ENCODE data around the gene ARSG. TPM values are rescaled to one million over a fixed set of nuclear protein-coding genes. Genes with fewer than 3 reads are reported as not detected.

The ARSG gene
- polyA plus RNA-seq, 1 donor (not counting 4 experiments of a cell fraction or from before 2014, with no cell fraction given): 0.41 TPM

DNA sequence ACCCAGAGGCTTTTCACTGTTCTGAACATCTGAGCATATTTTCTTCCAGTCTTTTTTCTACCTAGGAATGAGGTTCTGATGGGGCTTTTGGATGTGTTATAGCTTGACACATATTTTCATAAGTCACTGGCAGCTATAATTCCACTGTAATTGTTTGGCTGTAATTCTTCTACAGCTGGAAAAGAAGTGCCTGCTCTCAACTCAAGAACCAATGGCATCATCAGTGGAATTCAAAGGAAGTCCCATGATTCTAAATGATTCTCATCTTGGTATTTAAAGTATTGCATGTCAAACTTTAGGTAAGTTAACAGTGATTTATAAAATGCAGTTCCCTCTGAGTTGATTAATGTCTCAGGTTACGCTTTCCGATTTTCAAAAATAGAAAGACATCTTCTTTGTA, 149.2 kb downstream of the ARSG start:
- peaks cover 0 to 21% of the 10 kb centered on the region in 2 experiments for H3K36me3 ChIP-seq (ENCODE audit: control insufficient read depth in 2 of 2, extremely low read depth in 1 of 2, insufficient read depth in 2 of 2, low read length in 2 of 2)
- no peak overlapping the region for H2AFZ ChIP-seq (ENCODE audit: control insufficient read depth, low read length)
- no peaks in the 10 kb centered on the region for H3K79me2 ChIP-seq (ENCODE audit: control insufficient read depth, insufficient read depth, low read length)
- H3K4me2 ChIP-seq (ENCODE audit: control insufficient read depth, extremely low read depth, insufficient read depth, low read depth, low read length): no peak overlapping the region
- no peaks in the 10 kb centered on the region for H3K9me3 ChIP-seq (ENCODE audit: control insufficient read depth, low read depth, low read length)
- TF ChIP-seq, protein P1, sequence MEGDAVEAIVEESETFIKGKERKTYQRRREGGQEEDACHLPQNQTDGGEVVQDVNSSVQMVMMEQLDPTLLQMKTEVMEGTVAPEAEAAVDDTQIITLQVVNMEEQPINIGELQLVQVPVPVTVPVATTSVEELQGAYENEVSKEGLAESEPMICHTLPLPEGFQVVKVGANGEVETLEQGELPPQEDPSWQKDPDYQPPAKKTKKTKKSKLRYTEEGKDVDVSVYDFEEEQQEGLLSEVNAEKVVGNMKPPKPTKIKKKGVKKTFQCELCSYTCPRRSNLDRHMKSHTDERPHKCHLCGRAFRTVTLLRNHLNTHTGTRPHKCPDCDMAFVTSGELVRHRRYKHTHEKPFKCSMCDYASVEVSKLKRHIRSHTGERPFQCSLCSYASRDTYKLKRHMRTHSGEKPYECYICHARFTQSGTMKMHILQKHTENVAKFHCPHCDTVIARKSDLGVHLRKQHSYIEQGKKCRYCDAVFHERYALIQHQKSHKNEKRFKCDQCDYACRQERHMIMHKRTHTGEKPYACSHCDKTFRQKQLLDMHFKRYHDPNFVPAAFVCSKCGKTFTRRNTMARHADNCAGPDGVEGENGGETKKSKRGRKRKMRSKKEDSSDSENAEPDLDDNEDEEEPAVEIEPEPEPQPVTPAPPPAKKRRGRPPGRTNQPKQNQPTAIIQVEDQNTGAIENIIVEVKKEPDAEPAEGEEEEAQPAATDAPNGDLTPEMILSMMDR (optimal IDR thresholded peaks at IDR 0.05 in 1 of 3, IDR thresholded peaks at IDR 0.05 in 1 of 3, conservative IDR thresholded peaks at IDR 0.05 in 1 of 3; ENCODE audit: extremely low read depth in 1 of 3, insufficient read depth in 2 of 3, low read length in 3 of 3): no peak
- no peak overlapping the region for H3K4me3 ChIP-seq (ENCODE audit: control insufficient read depth in 2 of 3, extremely low read depth in 1 of 3, insufficient read depth in 2 of 3, low read depth in 1 of 3, low read length in 3 of 3)
- no peak overlapping the region for H3K27ac ChIP-seq (ENCODE audit: control insufficient read depth, insufficient read depth, low read length)
- peaks cover 7% of the 10 kb centered on the region for H3K4me1 ChIP-seq (ENCODE audit: control insufficient read depth, extremely low read depth, insufficient read depth, low read length)
- DNase-seq (ENCODE audit: low read depth, low spot score) (no peak), FAIRE-seq (no peak)
- dilution Hi-C loops (cut with MboI; ENCODE audit: extremely low pct_ligation_motif_present, low sequenced_read_pairs): no loop called here
- H3K27me3 ChIP-seq (ENCODE audit: control insufficient read depth, extremely low read depth, insufficient read depth, low read length): no peaks in the 10 kb centered on the region
- H3K9me1 ChIP-seq (ENCODE audit: control insufficient read depth, extremely low read depth, insufficient read depth, low read length): no peaks in the 10 kb centered on the region
- no peak overlapping the region for H3K9ac ChIP-seq (ENCODE audit: control insufficient read depth, extremely low read depth, insufficient read depth, low read length)
- H4K20me1 ChIP-seq (ENCODE audit: control insufficient read depth, extremely low read depth, insufficient read depth, low read length): no peaks in the 10 kb centered on the region

DNA sequence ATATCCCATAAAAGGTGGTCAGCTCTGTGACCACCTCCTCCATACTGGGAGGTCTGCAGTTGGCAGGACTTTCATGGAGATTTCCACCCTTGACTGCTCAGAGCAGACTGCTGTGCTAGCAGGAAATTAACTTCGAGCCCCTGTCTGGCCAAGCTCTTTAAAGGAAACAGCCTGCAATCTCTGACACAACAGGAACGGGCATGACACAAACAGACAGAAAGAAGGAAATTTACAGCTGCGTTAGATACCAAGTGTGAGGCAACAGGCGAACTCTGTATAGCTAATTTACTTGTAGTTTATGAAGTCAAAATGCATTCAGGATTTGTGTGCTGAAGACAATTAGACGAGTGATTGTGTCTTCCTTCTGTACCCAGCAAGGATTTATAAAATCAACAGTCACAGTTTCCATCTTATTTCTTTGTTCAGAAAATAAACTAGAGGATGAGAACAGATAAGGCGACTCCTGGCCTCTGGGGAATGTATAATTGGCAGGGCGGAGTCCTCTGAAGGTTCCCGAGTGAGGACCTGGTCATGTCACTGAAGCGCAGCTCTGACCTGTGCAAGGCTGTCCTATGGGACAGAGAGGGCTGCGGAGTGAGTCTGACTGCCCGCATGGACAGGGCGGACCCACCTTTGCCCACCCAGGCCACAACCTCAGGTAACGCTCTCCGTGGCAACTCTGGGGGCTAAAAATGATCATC, 149.9 kb downstream of the ARSG start:
- H3K27ac ChIP-seq (ENCODE audit: control insufficient read depth, insufficient read depth, low read length): no peak overlapping the region
- DNase-seq (ENCODE audit: low read depth, low spot score): no peak
- dilution Hi-C loops (cut with MboI; ENCODE audit: extremely low pct_ligation_motif_present, low sequenced_read_pairs): no loop called here

More for the DNA sequence above, 149.9 kb downstream of the ARSG start:
- Histone ChIP-seq H3K36me3 (ENCODE audit: control insufficient read depth in 2 of 2, extremely low read depth in 1 of 2, insufficient read depth in 2 of 2, low read length in 2 of 2) (peaks cover 0 to 22% of the 10 kb centered on the region in 2 experiments), H3K27me3 (ENCODE audit: control insufficient read depth, extremely low read depth, insufficient read depth, low read length) (no peaks in the 10 kb centered on the region), H4K20me1 (ENCODE audit: control insufficient read depth, extremely low read depth, insufficient read depth, low read length) (no peaks in the 10 kb centered on the region), H3K9me1 (ENCODE audit: control insufficient read depth, extremely low read depth, insufficient read depth, low read length) (no peaks in the 10 kb centered on the region), H3K4me2 (ENCODE audit: control insufficient read depth, extremely low read depth, insufficient read depth, low read depth, low read length) (no peak overlapping the region), H3K79me2 (ENCODE audit: control insufficient read depth, insufficient read depth, low read length) (no peaks in the 10 kb centered on the region), H3K4me1 (ENCODE audit: control insufficient read depth, extremely low read depth, insufficient read depth, low read length) (peaks cover 4% of the 10 kb centered on the region), H3K9me3 (ENCODE audit: control insufficient read depth, low read depth, low read length) (no peaks in the 10 kb centered on the region), H3K4me3 (ENCODE audit: control insufficient read depth in 2 of 3, extremely low read depth in 1 of 3, insufficient read depth in 2 of 3, low read depth in 1 of 3, low read length in 3 of 3) (no peak overlapping the region), H3K9ac (ENCODE audit: control insufficient read depth, extremely low read depth, insufficient read depth, low read length) (no peak overlapping the region), H2AFZ (ENCODE audit: control insufficient read depth, low read length) (no peak overlapping the region)
- TF ChIP-seq EZH2 (IDR thresholded peaks at IDR 0.05; ENCODE audit: low read length): no peak
- TF ChIP-seq, protein P1 (optimal IDR thresholded peaks at IDR 0.05 in 1 of 3, IDR thresholded peaks at IDR 0.05 in 1 of 3, conservative IDR thresholded peaks at IDR 0.05 in 1 of 3; ENCODE audit: extremely low read depth in 1 of 3, insufficient read depth in 2 of 3, low read length in 3 of 3): no peak
- no peak for FAIRE-seq
